Esophagus squamous epithelium (tissue), 5 donors: ENCODE measurements around the gene DLX6. TPM values are rescaled to one million over a fixed set of nuclear protein-coding genes. Genes with fewer than 3 reads are reported as not detected.

ENCODE experiments used
- DNase-seq: peaks from one replicate; lab custom pipeline; 2025; lab: John Stamatoyannopoulos, UW
- H3K27ac ChIP-seq, 4 donors: fragments of 200-600 bp; sonication (generic); one replicate each; pipeline ENCODE4 v1.5.1; 2016 to 2019; ENCODE audit warnings: mild to moderate bottlenecking in 1 of 4
- H3K27me3 ChIP-seq, 4 donors: fragments of 200-600 bp; sonication (generic); 1 replicate in 3 of 4; 2 replicates in 1 of 4; pipeline versions ENCODE4 v1.5.1 to v1.6.0; 2017 to 2021; ENCODE audit warnings: antibody characterized with exemption in 1 of 4
- H3K36me3 ChIP-seq, 3 donors: fragments of 200-600 bp; sonication (generic); one replicate each; pipeline ENCODE4 v1.5.1; 2016 to 2019
- H3K4me1 ChIP-seq, 3 donors: fragments of 200-600 bp; sonication (generic); one replicate each; pipeline ENCODE4 v1.5.1; 2017 to 2019
- H3K4me3 ChIP-seq, 4 donors: fragments of 200-600 bp; sonication (generic); 1 replicate in 3 of 4; 2 replicates in 1 of 4; pipeline ENCODE4 v1.5.1; 2016 to 2019; ENCODE audit warnings: mild to moderate bottlenecking in 2 of 4, moderate library complexity in 1 of 4
- H3K9me3 ChIP-seq, 3 donors: fragments of 200-600 bp; sonication (generic); one replicate each; pipeline ENCODE4 v1.5.1; 2016 to 2019
- CTCF ChIP-seq, 6 experiments: fragments of 450-650 bp in 4 of 6; fragments of 200-600 bp in 2 of 6; sonication (generic) in 2 of 6; IDR thresholded peaks; one replicate each; pipeline ENCODE4 v1.5.1; 2016 to 2019; ENCODE audit warnings: antibody characterized with exemption in 6 of 6, mild to moderate bottlenecking in 4 of 6, moderate library complexity in 4 of 6
- POLR2A ChIP-seq, 4 donors: fragments of 450-650 bp; IDR thresholded peaks; one replicate each; pipeline ENCODE4 v1.6.1; 2017; ENCODE audit warnings: antibody characterized with exemption in 4 of 4, mild to moderate bottlenecking in 4 of 4, moderate library complexity in 3 of 4
- WGBS, 2 donors: methylation state at CpG; one replicate each; pipeline ENCODE4 v1.1.5; 2018; 5-methylcytosine and 5-hydroxymethylcytosine counted together
- intact Hi-C: fragments of 100-400 bp; cut with DNase I; formaldehyde crosslinking; loops from one replicate; pipeline ENCODE4 v1.15.0; 2022
- total RNA-seq, 4 donors: library from RNA; depleted of rRNA; stranded (reverse); fragments of >200 nt; gene quantifications; one replicate each; pipeline ENCODE4 v1.1.0, GENCODE V29; 2016
- donor health status: DM: yes; HTN: yes; CAD: no.

Gene DLX6
- total RNA-seq, 4 donors from 2014 or later = not detected

DNA sequence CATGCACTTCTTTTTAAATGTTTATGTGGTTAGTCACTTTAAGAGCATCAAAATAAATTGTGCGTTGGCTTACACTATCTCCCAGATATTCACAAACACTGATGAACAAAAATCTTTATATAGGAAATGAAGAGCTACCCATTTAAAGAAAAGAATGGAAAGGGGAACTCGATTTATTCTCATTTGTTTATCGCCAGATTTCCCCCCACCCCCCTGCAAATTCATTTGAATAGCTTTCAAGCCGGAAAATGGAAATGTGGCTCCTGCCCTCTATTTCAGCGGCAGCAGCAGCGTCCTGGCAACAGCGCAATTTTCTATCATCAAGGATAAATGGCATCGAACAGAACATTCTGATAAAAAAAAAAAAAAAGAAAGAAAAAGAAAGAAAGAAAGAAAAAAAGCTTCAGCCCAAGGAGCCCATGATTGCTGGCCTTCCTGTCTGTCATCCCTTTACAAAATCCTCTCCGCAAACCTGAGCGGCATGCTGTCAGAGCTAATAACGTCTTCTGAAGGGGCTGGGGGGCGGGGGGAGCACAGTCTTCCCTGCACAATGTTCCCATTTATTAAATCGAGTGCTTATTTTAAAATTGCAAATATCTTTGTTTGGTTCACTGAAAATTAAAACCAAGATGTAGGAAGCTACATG is 13.7 kb upstream of the DLX6 start:
- DNase-seq = no peak
- intact Hi-C loops = no loop called here
- 21 to 25% methylated on average over 13 of the region's 13 CpGs for WGBS, 2 donors
- H3K4me1 ChIP-seq = peaks cover 0 to 16% (median 0%) of the 10 kb centered on the region in 3 donors
- H3K27me3 ChIP-seq = peaks cover 16 to 100% (median 37%) of the 10 kb centered on the region in 4 donors
- TF ChIP-seq CTCF (IDR thresholded peaks at IDR 0.05) (no peak), POLR2A (IDR thresholded peaks at IDR 0.05) (no peak)
- H3K27ac ChIP-seq = no peak overlapping the region
- no peak overlapping the region for H3K4me3 ChIP-seq
- H3K36me3 ChIP-seq = no peaks in the 10 kb centered on the region
- H3K9me3 ChIP-seq = peaks cover 0 to 5% (median 5%) of the 10 kb centered on the region in 3 donors

GRCh38 chr7:96992192-96993005 is 13.0 kb upstream of the DLX6 start:
- peaks cover 16 to 100% (median 43%) of the 10 kb centered on the region in 4 donors for H3K27me3 ChIP-seq
- H3K36me3 ChIP-seq = no peaks in the 10 kb centered on the region
- TF ChIP-seq POLR2A (IDR thresholded peaks at IDR 0.05) (no peak), CTCF (IDR thresholded peaks at IDR 0.05) (no peak)
- H3K27ac ChIP-seq = no peak overlapping the region
- intact Hi-C loops = no loop called here
- no peak for DNase-seq
- 27 to 31% methylated on average over 24 to 36 of the region's 47 CpGs for WGBS, 2 donors
- H3K4me1 ChIP-seq = peaks cover 0 to 21% (median 0%) of the 10 kb centered on the region in 3 donors
- H3K4me3 ChIP-seq = peak overlapping the region in 1 of 4 donors; percentile 26
- H3K9me3 ChIP-seq = peaks cover 0 to 5% (median 5%) of the 10 kb centered on the region in 3 donors

- H3K4me3 ChIP-seq = no peak overlapping the region
- intact Hi-C loops = no loop called here
- peaks cover 0 to 30% (median 0%) of the 10 kb centered on the region in 3 donors for H3K4me1 ChIP-seq
- DNase-seq = no peak
- 38 to 41% methylated on average over 24 to 27 of the region's 27 CpGs for WGBS, 2 donors
- peaks cover 16 to 100% (median 48%) of the 10 kb centered on the region in 4 donors for H3K27me3 ChIP-seq
- no peaks in the 10 kb centered on the region for H3K36me3 ChIP-seq
- H3K9me3 ChIP-seq = peaks cover 0 to 5% (median 5%) of the 10 kb centered on the region in 3 donors
- no peak for TF ChIP-seq POLR2A (IDR thresholded peaks at IDR 0.05)
- TF ChIP-seq CTCF (IDR thresholded peaks at IDR 0.05) = no peak
- no peak overlapping the region for H3K27ac ChIP-seq
Measured at GRCh38 chr7:96993094-96993865, 12.1 kb upstream of the DLX6 start.

- H3K36me3 ChIP-seq = no peaks in the 10 kb centered on the region
- H3K9me3 ChIP-seq = peaks cover 0 to 5% (median 5%) of the 10 kb centered on the region in 3 donors
- H3K27ac ChIP-seq = no peak overlapping the region
- peaks cover 16 to 100% (median 55%) of the 10 kb centered on the region in 4 donors for H3K27me3 ChIP-seq
- DNase-seq = no peak
- H3K4me3 ChIP-seq = no peak overlapping the region
- intact Hi-C loops = no loop called here
- 50% methylated on average over 1 of the region's 1 CpG for WGBS, 2 donors
- TF ChIP-seq POLR2A (IDR thresholded peaks at IDR 0.05) = no peak
- TF ChIP-seq CTCF (IDR thresholded peaks at IDR 0.05) = no peak
- peaks cover 0 to 37% (median 0%) of the 10 kb centered on the region in 3 donors for H3K4me1 ChIP-seq
Measured at GRCh38 chr7:96993980-96994379, 11.4 kb upstream of the DLX6 start.
